ENCODE results near the gene GABRG3. TPM values are rescaled to one million over a fixed set of nuclear protein-coding genes. Genes with fewer than 3 reads are reported as not detected.

The GABRG3 gene
- polyA plus RNA-seq, 2 of the 4 experiments (the other 2 are of a cell fraction) = 0.08 to 0.18 TPM

- FAIRE-seq = no peak
- H3K27ac ChIP-seq = no peak overlapping the region
- no peaks in the 10 kb centered on the region for H3K4me1 ChIP-seq
- WGBS (ENCODE audit: missing lambda C conversion rate) = 22% methylated on average over 4 of the region's 4 CpGs
- H3K4me2 ChIP-seq = no peak overlapping the region
- no peak for TF ChIP-seq FOSL2 (IDR thresholded peaks at IDR 0.05)
- TF ChIP-seq FOSL2 (CRISPR knock-in tag; IDR thresholded peaks at IDR 0.05) = no peak
- no peak for TF ChIP-seq HOXB13 (CRISPR knock-in tag; IDR thresholded peaks at IDR 0.05; ENCODE audit: low read depth)
- no peak for TF ChIP-seq SMC3 (IDR thresholded peaks at IDR 0.05)
- no peak for TF ChIP-seq POLR2AphosphoS2 (conservative IDR thresholded peaks at IDR 0.05; ENCODE audit: low read length)
- no peak for TF ChIP-seq ELK1 (IDR thresholded peaks at IDR 0.05; ENCODE audit: low read depth, low read length)
- no peak for TF ChIP-seq RAD21 (conservative IDR thresholded peaks at IDR 0.05 in 1 of 2, IDR thresholded peaks at IDR 0.05 in 1 of 2)
- TF ChIP-seq E2F6 (IDR thresholded peaks at IDR 0.05; ENCODE audit: borderline replicate concordance, low read depth) = no peak
- TF ChIP-seq NR3C1 (IDR thresholded peaks at IDR 0.05) = no peak
- no peak for TF ChIP-seq PBX3 (IDR thresholded peaks at IDR 0.05)
- TF ChIP-seq HDAC2 (IDR thresholded peaks at IDR 0.05) = no peak
- ChIA-PET POLR2A (no interaction called here), CTCF (interaction anchor here (1.1 to 1.4 kb wide), 3 partner anchors 17 to 42 kb away, joined by 3 to 4 read pairs (median 4); no protein-coding TSS in a partner anchor)
- DNase-seq (ENCODE audit: low read depth in 1 of 2, low spot score in 1 of 2) = no peak
- ATAC-seq = no peak
- no peak overlapping the region for H3K4me3 ChIP-seq
- no peaks in the 10 kb centered on the region for H3K9me3 ChIP-seq
Measured at GRCh38 chr15:27324886-27325615, 354.1 kb downstream of the GABRG3 start.

GRCh38 chr15:27327467-27328025 is 356.6 kb downstream of the GABRG3 start:
- TF ChIP-seq FOSB (CRISPR knock-in tag; IDR thresholded peaks at IDR 0.05) (no peak), MAZ (IDR thresholded peaks at IDR 0.05; ENCODE audit: borderline replicate concordance, low read depth, low read length) (no peak), ZSCAN20 (CRISPR knock-in tag; IDR thresholded peaks at IDR 0.05) (no peak)
- no peak overlapping the region for H3K27ac ChIP-seq
- ChIA-PET CTCF (interaction anchor here (1.0 kb wide), 1 partner anchor 32 kb away, joined by 4 read pairs; no protein-coding TSS in a partner anchor), POLR2A (no interaction called here)
- no peaks in the 10 kb centered on the region for H3K4me1 ChIP-seq
- WGBS (ENCODE audit: missing lambda C conversion rate) = 12% methylated on average over 8 of the region's 8 CpGs
- FAIRE-seq (no peak), ATAC-seq (peak in 1 of 2 experiments; percentile 41; a peak in 1 of 6 replicates), DNase-seq (ENCODE audit: low read depth in 1 of 2, low spot score in 1 of 2) (no peak)
- H3K4me3 ChIP-seq = no peak overlapping the region
- no peaks in the 10 kb centered on the region for H3K9me3 ChIP-seq
- no peak overlapping the region for H3K4me2 ChIP-seq

GRCh38 chr15:27328186-27328585 is 357.2 kb downstream of the GABRG3 start:
- Histone ChIP-seq H3K9me3 (no peaks in the 10 kb centered on the region), H3K4me2 (no peak overlapping the region), H3K27ac (no peak overlapping the region), H3K4me3 (no peak overlapping the region), H3K4me1 (no peaks in the 10 kb centered on the region)
- DNase-seq (ENCODE audit: low read depth in 1 of 2, low spot score in 1 of 2) (no peak), ATAC-seq (no peak), FAIRE-seq (no peak)
- TF ChIP-seq MAX (IDR thresholded peaks at IDR 0.05) (no peak), POLR2AphosphoS2 (conservative IDR thresholded peaks at IDR 0.05; ENCODE audit: low read length) (no peak), POLR2A (IDR thresholded peaks at IDR 0.05; ENCODE audit: low read length) (no peak), KDM5A (IDR thresholded peaks at IDR 0.05) (no peak), JUN (IDR thresholded peaks at IDR 0.05) (no peak), HOXB5 (CRISPR knock-in tag; IDR thresholded peaks at IDR 0.05) (no peak), CTCF (IDR thresholded peaks at IDR 0.05) (no peak), HOXB13 (CRISPR knock-in tag; IDR thresholded peaks at IDR 0.05; ENCODE audit: low read depth) (no peak), CHD4 (IDR thresholded peaks at IDR 0.05; ENCODE audit: borderline replicate concordance) (no peak), ELK1 (IDR thresholded peaks at IDR 0.05; ENCODE audit: low read depth, low read length) (no peak), MAZ (IDR thresholded peaks at IDR 0.05; ENCODE audit: borderline replicate concordance, low read depth, low read length) (no peak), HEYL (CRISPR knock-in tag; IDR thresholded peaks at IDR 0.05) (no peak), JUNB (IDR thresholded peaks at IDR 0.05) (no peak), ZC3H11A (IDR thresholded peaks at IDR 0.05) (no peak), RARB (CRISPR knock-in tag; IDR thresholded peaks at IDR 0.05) (no peak), PBX3 (IDR thresholded peaks at IDR 0.05) (no peak)
- WGBS (ENCODE audit: missing lambda C conversion rate) = 48% methylated on average over 7 of the region's 7 CpGs
- CTCF ChIA-PET = interaction anchor here (1.0 kb wide), 1 partner anchor 31 kb away, joined by 4 read pairs; no protein-coding TSS in a partner anchor
- POLR2A ChIA-PET = no interaction called here
